ENCODE results near the gene CIDEC. TPM values are rescaled to one million over a fixed set of nuclear protein-coding genes. Genes with fewer than 3 reads are reported as not detected.

Gene CIDEC
- total RNA-seq, 4 donors from 2014 or later: 0.35 to 12.4 (median 1.6) TPM; not detected in 1

DNA sequence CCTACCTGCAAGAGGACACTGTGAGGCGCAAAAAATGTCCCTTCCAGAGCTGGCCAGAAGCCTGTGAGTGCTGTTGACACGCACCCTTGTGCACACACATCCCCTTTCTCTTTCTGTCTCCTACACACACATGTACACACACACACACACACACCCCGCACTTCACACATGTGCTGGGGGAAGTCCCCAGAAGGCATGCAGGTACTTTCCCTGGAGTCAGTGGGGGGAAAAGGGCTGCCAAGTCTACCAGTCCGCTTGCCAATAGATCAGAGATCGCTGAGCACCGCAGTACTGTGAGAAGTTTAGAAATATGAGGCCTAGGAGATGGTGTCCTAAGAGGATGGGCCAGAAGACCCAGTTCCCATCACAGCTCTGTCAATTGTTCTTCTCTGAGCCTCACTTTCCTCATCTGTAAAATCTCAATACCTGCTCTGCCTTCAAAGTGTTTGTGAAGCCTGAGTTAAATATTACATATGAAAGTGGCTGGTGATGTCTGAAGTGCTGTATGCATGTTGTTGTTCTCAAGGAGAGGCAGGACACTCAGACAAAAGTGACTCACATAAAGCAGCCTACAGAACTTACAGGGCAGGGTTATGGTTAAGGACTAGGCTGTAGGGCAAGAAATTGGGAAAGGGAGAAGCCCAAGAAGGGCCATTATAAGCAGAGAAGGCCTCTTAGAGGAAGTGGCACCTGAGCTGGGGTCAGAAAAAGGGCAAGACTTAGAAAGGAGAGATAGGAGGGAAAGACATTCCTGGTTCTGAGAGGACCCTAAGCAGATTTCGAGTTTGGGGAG lies 29.4 kb upstream of the CIDEC start:
- H3K4me3 ChIP-seq: no peak overlapping the region
- no peaks in the 10 kb centered on the region for H3K27me3 ChIP-seq
- no peak for ATAC-seq
- H3K27ac ChIP-seq: no peak overlapping the region
- 92% methylated on average over 2 to 6 of the region's 7 CpGs for WGBS, 2 donors (ENCODE audit: low coverage in 1 of 2)
- peaks cover 0 to 12% (median 0%) of the 10 kb centered on the region in 3 donors for H3K4me1 ChIP-seq
- TF ChIP-seq POLR2A (IDR thresholded peaks at IDR 0.05) (no peak), POLR2AphosphoS5 (IDR thresholded peaks at IDR 0.05) (no peak), EP300 (IDR thresholded peaks at IDR 0.05) (no peak)
- TF ChIP-seq, protein P1, sequence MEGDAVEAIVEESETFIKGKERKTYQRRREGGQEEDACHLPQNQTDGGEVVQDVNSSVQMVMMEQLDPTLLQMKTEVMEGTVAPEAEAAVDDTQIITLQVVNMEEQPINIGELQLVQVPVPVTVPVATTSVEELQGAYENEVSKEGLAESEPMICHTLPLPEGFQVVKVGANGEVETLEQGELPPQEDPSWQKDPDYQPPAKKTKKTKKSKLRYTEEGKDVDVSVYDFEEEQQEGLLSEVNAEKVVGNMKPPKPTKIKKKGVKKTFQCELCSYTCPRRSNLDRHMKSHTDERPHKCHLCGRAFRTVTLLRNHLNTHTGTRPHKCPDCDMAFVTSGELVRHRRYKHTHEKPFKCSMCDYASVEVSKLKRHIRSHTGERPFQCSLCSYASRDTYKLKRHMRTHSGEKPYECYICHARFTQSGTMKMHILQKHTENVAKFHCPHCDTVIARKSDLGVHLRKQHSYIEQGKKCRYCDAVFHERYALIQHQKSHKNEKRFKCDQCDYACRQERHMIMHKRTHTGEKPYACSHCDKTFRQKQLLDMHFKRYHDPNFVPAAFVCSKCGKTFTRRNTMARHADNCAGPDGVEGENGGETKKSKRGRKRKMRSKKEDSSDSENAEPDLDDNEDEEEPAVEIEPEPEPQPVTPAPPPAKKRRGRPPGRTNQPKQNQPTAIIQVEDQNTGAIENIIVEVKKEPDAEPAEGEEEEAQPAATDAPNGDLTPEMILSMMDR (IDR thresholded peaks at IDR 0.05): no peak
- no peaks in the 10 kb centered on the region for H3K36me3 ChIP-seq
- H3K9me3 ChIP-seq: no peaks in the 10 kb centered on the region

DNA sequence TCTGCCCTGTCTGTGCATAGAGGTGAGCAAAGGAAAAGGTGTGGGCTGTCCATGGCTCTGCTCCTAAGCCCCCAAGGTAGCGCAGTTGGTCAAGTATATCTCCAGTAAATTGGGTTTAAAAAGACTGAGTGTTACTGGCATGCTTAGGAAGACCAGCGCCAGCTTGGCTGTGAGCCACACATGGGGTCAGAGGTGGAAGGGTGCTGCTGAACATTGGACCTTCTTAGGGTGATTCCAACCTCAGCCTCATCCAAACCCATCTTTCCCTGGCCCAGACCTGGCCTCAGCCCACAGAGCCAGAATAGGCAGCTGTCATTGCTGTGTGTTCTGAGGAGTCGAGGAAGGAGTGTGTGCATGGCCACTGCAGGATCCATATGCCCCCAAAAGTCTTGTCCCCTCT lies 28.2 kb upstream of the CIDEC start:
- H3K9me3 ChIP-seq: no peaks in the 10 kb centered on the region
- TF ChIP-seq POLR2A (IDR thresholded peaks at IDR 0.05): no peak
- no peak for TF ChIP-seq EP300 (IDR thresholded peaks at IDR 0.05)
- TF ChIP-seq, protein P1 (IDR thresholded peaks at IDR 0.05): no peak
- TF ChIP-seq POLR2AphosphoS5 (IDR thresholded peaks at IDR 0.05): no peak
- no CpG with 5 or more reads among the region's 3 CpGs for WGBS, 2 donors (ENCODE audit: low coverage in 1 of 2)

DNA sequence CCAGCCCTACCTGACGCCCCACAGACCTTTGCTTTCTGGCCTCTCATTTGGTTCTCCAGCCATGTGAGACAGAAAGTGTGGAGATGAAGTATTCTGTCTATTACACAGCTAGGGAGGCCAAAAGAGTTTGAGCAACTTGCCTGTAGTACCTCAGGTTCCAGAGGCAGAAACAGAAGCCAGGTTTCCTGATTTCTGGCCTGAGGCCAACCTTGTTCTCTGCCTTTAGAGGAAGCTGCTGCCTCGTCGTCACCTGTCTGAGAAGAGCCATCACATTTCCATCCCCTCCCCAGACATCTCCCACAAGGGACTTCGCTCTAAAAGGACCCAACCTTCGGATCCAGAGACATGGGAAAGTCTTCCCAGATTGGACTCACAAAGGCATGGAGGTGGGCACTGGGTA lies 26.4 kb upstream of the CIDEC start:
- no peak overlapping the region for H3K27ac ChIP-seq
- no peak for ATAC-seq
- no peak overlapping the region for H3K4me3 ChIP-seq
- WGBS, 2 donors (ENCODE audit: low coverage in 1 of 2): 90 to 100% methylated on average over 1 to 2 of the region's 5 CpGs
- H3K4me1 ChIP-seq: no peaks in the 10 kb centered on the region
- H3K27me3 ChIP-seq: no peaks in the 10 kb centered on the region
- H3K36me3 ChIP-seq: no peaks in the 10 kb centered on the region
- H3K9me3 ChIP-seq: no peaks in the 10 kb centered on the region
- TF ChIP-seq POLR2A (IDR thresholded peaks at IDR 0.05): no peak
- no peak for TF ChIP-seq EP300 (IDR thresholded peaks at IDR 0.05)
- no peak for TF ChIP-seq POLR2AphosphoS5 (IDR thresholded peaks at IDR 0.05)
- TF ChIP-seq, protein P1 (IDR thresholded peaks at IDR 0.05): no peak

More for the DNA sequence above, 28.2 kb upstream of the CIDEC start:
- Histone ChIP-seq H3K27ac (no peak overlapping the region), H3K4me3 (no peak overlapping the region), H3K4me1 (peaks cover 0 to under 1% (median 0%) of the 10 kb centered on the region in 3 donors), H3K27me3 (no peaks in the 10 kb centered on the region), H3K36me3 (no peaks in the 10 kb centered on the region)
- no peak for ATAC-seq

DNA sequence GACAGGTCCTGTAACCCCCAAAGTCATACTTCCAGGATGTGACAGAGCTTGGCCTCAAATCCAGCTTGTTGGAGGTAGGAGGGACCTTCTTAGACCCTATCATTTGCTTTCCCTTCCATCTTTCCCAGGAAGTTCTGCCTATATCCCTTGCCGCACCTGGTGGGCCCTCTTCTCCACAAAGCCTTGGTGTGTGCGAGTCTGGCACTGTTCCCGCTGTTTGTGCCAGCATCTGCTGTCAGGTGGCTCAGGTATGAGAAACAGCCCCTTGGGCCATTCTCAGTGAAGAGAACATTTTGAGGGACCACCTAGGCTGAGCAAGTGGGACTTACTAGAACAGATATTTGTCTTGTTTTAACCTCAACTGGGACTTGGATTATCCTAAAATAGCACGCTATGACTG lies 23.9 kb upstream of the CIDEC start:
- H3K4me1 ChIP-seq: peaks cover 0 to 3% (median 0%) of the 10 kb centered on the region in 3 donors
- H3K27me3 ChIP-seq: no peaks in the 10 kb centered on the region
- TF ChIP-seq POLR2AphosphoS5 (IDR thresholded peaks at IDR 0.05) (no peak), EP300 (IDR thresholded peaks at IDR 0.05) (no peak), POLR2A (IDR thresholded peaks at IDR 0.05) (no peak)
- TF ChIP-seq, protein P1 (IDR thresholded peaks at IDR 0.05): no peak
- H3K27ac ChIP-seq: no peak overlapping the region
- ATAC-seq: no peak
- no peaks in the 10 kb centered on the region for H3K36me3 ChIP-seq
- 86 to 98% methylated on average over 4 of the region's 4 CpGs for WGBS, 2 donors (ENCODE audit: low coverage in 1 of 2)
- no peak overlapping the region for H3K4me3 ChIP-seq
- no peaks in the 10 kb centered on the region for H3K9me3 ChIP-seq

DNA sequence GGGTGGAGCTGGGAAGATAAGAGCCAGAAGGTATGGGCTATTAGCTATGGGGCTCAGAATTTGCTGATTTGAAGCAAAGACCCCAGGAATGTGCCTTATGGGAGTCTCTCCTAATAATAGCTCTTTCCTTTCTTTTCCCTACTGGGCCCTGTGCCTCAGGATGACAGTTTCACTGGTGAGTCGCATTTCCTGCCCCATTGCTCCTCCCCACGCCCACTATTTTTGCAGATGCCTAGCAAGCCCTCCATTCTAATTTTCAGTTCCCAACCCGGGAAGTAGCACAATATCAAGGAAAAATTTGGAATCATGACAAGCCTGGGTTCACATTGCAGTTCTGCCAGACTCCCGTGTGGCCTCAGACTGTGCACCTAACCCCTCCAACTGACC lies 23.2 kb upstream of the CIDEC start:
- peak overlapping the region in 1 of 4 donors; percentile 23 for H3K27ac ChIP-seq
- 21 to 42% methylated on average over 3 of the region's 4 CpGs for WGBS, 2 donors (ENCODE audit: low coverage in 1 of 2)

More for the DNA sequence above, 23.2 kb upstream of the CIDEC start:
- TF ChIP-seq, protein P1 (IDR thresholded peaks at IDR 0.05): no peak
- no peak for TF ChIP-seq EP300 (IDR thresholded peaks at IDR 0.05)
- no peak for TF ChIP-seq POLR2AphosphoS5 (IDR thresholded peaks at IDR 0.05)
- TF ChIP-seq POLR2A (IDR thresholded peaks at IDR 0.05): no peak
- no peaks in the 10 kb centered on the region for H3K9me3 ChIP-seq
- no peak for ATAC-seq
- H3K36me3 ChIP-seq: no peaks in the 10 kb centered on the region
- no peaks in the 10 kb centered on the region for H3K27me3 ChIP-seq
- H3K4me3 ChIP-seq: peak overlapping the region in 1 of 2 donors; percentile 30
- H3K4me1 ChIP-seq: peaks cover 0 to 10% (median 0%) of the 10 kb centered on the region in 3 donors
